Right lobe of liver (tissue), 6 donors: Measurements from ENCODE around the gene BTAF1. TPM values are rescaled to one million over a fixed set of nuclear protein-coding genes. Genes with fewer than 3 reads are reported as not detected.

Source experiments
- ATAC-seq, 4 donors: fragments of 200-7000 bp; cut with Tn5 transposase; one replicate each; pipeline ENCODE4 v1.9.1; 2020; ENCODE audit warnings: mild to moderate bottlenecking in 4 of 4, moderate library complexity in 4 of 4
- DNase-seq, 3 donors: peaks; one replicate each; pipeline ENCODE4 v3.0.0-alpha.2; 2020
- H3K27ac ChIP-seq, 3 donors: fragments of 200-600 bp; one replicate each; pipeline ENCODE4 v1.8.0; 2022
- H3K27me3 ChIP-seq, 2 donors: fragments of 200-600 bp; one replicate each; pipeline ENCODE4 v1.8.0; 2022
- H3K36me3 ChIP-seq, 4 donors: fragments of 200-600 bp; sonication (generic) in 1 of 4; one replicate each; pipeline versions ENCODE4 v1.5.1 to v1.8.0; 2017 to 2022; ENCODE audit warnings: control low read depth in 1 of 4
- H3K4me1 ChIP-seq, 4 donors: fragments of 200-600 bp; sonication (generic) in 1 of 4; one replicate each; pipeline versions ENCODE4 v1.5.1 to v1.8.0; 2017 to 2022; ENCODE audit warnings: control low read depth in 1 of 4
- H3K4me3 ChIP-seq, 3 donors: fragments of 200-600 bp; one replicate each; pipeline ENCODE4 v1.8.0; 2022
- H3K9me3 ChIP-seq, 4 donors: fragments of 200-600 bp; sonication (generic) in 1 of 4; one replicate each; pipeline versions ENCODE4 v1.5.1 to v1.8.0; 2017 to 2022; ENCODE audit warnings: control low read depth in 1 of 4
- POLR2A ChIP-seq: fragments of 450-650 bp; IDR thresholded peaks from one replicate; pipeline ENCODE4 v1.6.1; 2017; ENCODE audit warnings: antibody characterized with exemption, mild to moderate bottlenecking
- WGBS: methylation state at CpG from one replicate; pipeline ENCODE4 v1.1.6; 2018; ENCODE audit warnings: low coverage, low lambda C conversion rate; ENCODE audit not compliant: insufficient coverage; ENCODE audit errors: missing lambda C conversion rate; 5-methylcytosine and 5-hydroxymethylcytosine counted together
- intact Hi-C, 2 donors: fragments of 100-400 bp; cut with DNase I; formaldehyde crosslinking; loops; one replicate each; pipeline versions ENCODE4 v1.11.2 to v1.14.1; 2022
- total RNA-seq, 6 experiments: library from RNA; depleted of rRNA in 2 of 6; stranded (reverse); fragments of >200 nt in 2 of 6; fragmentation: NEBNext Ultra II Directional in 3 of 6; extraction: Animal tissue kit (Norgen Biotek cat#: 25700) in 3 of 6; gene quantifications; one replicate each; pipeline versions ENCODE4 v1.1.0 to v1.2.4, GENCODE V29; 2016 to 2023
- TF ChIP-seq, protein P1 (sequence below), 4 donors: fragments of 200-600 bp in 3 of 4; fragments of 450-650 bp in 1 of 4; IDR thresholded peaks; one replicate each; pipeline versions ENCODE4 v1.5.1 to v1.8.0; 2016 to 2022; ENCODE audit warnings: antibody characterized with exemption in 4 of 4, mild to moderate bottlenecking in 2 of 4
- donor health status: DM: no; HTN: yes; CAD: no.
- donor health status: DM: no; HTN: no; CAD: no.
- donor health status: DM: no; HTN: no; CAD: no.
- donor health status: DM: no; HTN: yes; CAD: no.
- donor health status: DM: no; HTN: yes; CAD: no.

BTAF1 gene
- total RNA-seq, 6 experiments from 2014 or later = 13.4 to 20.3 (median 17.4) TPM

DNA sequence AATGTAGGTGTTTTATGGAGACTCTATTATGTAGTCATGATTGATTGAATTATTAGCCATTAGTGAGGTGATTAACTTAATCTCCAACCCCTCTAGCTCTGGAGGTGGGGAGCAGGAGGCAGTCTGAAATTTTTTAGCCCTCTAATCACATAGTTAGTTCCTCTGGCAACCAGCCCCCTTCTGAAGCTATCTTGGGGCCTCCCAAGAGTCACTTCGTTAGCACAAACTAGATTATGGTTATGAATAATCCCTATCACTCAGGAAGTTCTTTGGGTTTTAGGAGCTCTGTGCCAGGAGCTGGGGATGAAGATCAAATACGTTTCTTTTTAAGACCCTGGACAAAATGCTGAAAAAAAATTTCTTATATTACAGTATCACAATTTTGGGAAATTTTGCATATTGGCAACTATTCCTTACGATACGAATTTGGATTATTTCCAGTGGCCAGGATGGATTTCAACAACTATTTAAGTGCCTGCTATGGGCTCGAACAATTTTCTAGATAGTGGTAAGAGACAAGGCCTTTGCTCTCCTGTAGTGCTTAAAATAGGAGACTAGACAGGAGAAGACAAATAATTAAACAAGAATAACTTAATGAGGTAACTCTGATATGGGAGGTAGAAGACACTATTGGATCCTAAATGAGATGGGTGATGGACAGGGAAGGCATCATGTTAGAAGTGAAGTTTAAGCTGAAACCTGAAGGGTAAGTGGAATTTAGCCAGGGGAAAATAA is 52.9 kb downstream of the BTAF1 start:
- ATAC-seq = no peak
- Histone ChIP-seq H3K27ac (no peak overlapping the region), H3K27me3 (no peaks in the 10 kb centered on the region), H3K4me3 (no peak overlapping the region), H3K36me3 (peaks cover 0 to 8% (median 3%) of the 10 kb centered on the region in 4 donors), H3K9me3 (no peaks in the 10 kb centered on the region), H3K4me1 (no peaks in the 10 kb centered on the region)
- DNase-seq = no peak
- TF ChIP-seq, protein P1, sequence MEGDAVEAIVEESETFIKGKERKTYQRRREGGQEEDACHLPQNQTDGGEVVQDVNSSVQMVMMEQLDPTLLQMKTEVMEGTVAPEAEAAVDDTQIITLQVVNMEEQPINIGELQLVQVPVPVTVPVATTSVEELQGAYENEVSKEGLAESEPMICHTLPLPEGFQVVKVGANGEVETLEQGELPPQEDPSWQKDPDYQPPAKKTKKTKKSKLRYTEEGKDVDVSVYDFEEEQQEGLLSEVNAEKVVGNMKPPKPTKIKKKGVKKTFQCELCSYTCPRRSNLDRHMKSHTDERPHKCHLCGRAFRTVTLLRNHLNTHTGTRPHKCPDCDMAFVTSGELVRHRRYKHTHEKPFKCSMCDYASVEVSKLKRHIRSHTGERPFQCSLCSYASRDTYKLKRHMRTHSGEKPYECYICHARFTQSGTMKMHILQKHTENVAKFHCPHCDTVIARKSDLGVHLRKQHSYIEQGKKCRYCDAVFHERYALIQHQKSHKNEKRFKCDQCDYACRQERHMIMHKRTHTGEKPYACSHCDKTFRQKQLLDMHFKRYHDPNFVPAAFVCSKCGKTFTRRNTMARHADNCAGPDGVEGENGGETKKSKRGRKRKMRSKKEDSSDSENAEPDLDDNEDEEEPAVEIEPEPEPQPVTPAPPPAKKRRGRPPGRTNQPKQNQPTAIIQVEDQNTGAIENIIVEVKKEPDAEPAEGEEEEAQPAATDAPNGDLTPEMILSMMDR (IDR thresholded peaks at IDR 0.05) = no peak
- no peak for TF ChIP-seq POLR2A
- WGBS = 69% methylated on average over 5 of the region's 5 CpGs
- intact Hi-C loops = no loop called here

DNA sequence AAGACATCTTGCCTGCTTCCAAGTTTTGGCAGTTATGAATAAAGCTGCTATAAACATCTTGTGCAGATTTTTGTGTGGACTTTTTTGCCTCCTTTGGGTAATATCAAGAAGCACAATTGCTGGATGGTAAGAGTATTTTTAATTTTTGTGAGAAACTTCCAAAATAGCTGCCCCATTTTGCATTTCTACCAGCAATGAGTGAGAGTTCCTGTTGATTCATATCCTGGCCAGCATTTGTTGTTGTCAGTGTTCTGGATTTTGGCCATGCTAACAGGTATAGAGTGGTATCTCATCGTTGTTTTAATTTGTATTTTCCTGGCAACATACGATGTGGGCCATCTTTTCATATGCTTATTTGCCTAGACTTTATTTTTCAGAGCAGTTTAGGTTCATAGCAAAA is 53.9 kb downstream of the BTAF1 start:
- DNase-seq = no peak
- Histone ChIP-seq H3K4me1 (no peaks in the 10 kb centered on the region), H3K9me3 (no peaks in the 10 kb centered on the region), H3K4me3 (no peak overlapping the region), H3K27me3 (no peaks in the 10 kb centered on the region), H3K27ac (no peak overlapping the region), H3K36me3 (peaks cover 0 to 18% (median 6%) of the 10 kb centered on the region in 4 donors)
- intact Hi-C loops = no loop called here
- ATAC-seq = no peak
- TF ChIP-seq, protein P1 (IDR thresholded peaks at IDR 0.05) = no peak
- no peak for TF ChIP-seq POLR2A
- WGBS = 88% methylated on average over 2 of the region's 2 CpGs

DNA sequence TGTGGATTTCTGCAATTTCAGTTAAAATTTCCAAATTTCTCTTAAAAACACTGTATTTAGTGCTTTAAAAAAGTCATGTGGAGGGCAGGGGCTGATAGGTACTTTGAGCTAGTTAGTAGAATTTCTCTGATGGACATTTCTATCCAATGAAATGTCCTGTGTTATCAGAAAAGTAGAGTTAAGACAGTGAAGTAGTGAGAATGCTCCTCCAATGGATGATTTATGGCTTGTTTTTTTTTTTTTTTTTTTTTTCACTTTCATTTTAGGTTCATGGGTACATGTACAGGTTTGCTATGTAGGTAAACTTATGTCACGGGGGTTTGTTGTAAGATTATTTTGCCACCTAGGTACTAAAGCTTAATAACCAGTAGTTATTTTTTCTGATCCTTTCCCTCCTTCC is 55.0 kb downstream of the BTAF1 start:
- Histone ChIP-seq H3K4me1 (no peaks in the 10 kb centered on the region), H3K4me3 (no peak overlapping the region), H3K27me3 (no peaks in the 10 kb centered on the region), H3K36me3 (peaks cover 0 to 29% (median 12%) of the 10 kb centered on the region in 4 donors), H3K9me3 (no peaks in the 10 kb centered on the region), H3K27ac (no peak overlapping the region)
- no peak for ATAC-seq
- whole genome bisulfite sequencing = 100% methylated on average over 1 of the region's 1 CpG
- TF ChIP-seq, protein P1 (IDR thresholded peaks at IDR 0.05) = no peak
- TF ChIP-seq POLR2A = no peak
- intact Hi-C loops = no loop called here
- no peak for DNase-seq

DNA sequence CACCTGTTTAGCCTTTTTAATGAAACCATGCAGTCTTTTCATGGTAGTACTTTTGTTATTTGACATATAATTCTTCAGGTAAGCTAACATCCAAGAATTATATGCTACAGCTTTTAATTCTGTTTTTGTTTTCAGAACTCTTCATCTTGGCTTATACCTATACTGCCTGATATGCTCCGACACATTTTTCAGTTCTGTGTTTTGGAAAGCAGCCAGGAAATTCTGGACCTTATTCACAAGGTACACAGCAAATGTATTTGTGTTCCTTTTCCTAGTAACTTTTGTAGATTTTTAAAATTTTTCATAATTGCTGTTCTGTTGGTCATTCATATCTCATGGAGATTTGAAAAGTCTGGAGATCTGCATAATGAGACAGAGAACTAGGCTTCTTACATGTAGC is 56.7 kb downstream of the BTAF1 start:
- H3K27me3 ChIP-seq = no peaks in the 10 kb centered on the region
- no peaks in the 10 kb centered on the region for H3K9me3 ChIP-seq
- H3K36me3 ChIP-seq = peaks cover 0 to 47% (median 12%) of the 10 kb centered on the region in 4 donors
- ATAC-seq (no peak), DNase-seq (no peak)
- intact Hi-C loops = no loop called here
- H3K4me3 ChIP-seq = no peak overlapping the region
- WGBS = 25% methylated on average over 1 of the region's 1 CpG
- H3K27ac ChIP-seq = no peak overlapping the region
- TF ChIP-seq POLR2A = no peak
- H3K4me1 ChIP-seq = no peaks in the 10 kb centered on the region

DNA sequence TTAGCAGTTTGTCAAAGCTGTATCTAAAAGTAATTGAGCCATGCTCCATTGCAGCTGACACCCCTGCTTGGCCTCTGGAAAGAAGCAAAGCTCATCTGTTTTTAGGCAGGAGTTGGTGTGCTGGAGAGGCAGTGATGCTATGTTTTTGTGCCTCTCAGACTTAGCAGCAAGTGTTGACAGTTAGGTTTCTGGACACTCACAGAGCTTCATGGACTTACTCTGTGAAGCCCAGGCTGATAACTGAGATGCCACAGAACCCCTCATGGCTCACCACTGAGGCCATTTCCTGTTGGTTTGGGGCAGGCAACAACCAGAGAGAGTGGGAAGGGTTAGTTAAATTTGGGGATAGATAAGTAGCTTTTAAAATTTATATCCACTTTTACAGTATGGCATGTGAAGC is 59.8 kb downstream of the BTAF1 start:
- TF ChIP-seq POLR2A = no peak
- TF ChIP-seq, protein P1 (IDR thresholded peaks at IDR 0.05) = no peak
- ATAC-seq (no peak), DNase-seq (no peak)
- Histone ChIP-seq H3K27me3 (no peaks in the 10 kb centered on the region), H3K4me1 (no peaks in the 10 kb centered on the region), H3K36me3 (peaks cover 0 to 48% (median 12%) of the 10 kb centered on the region in 4 donors), H3K9me3 (no peaks in the 10 kb centered on the region), H3K27ac (no peak overlapping the region), H3K4me3 (no peak overlapping the region)
- intact Hi-C loops = no loop called here
